ENCODE results near the gene LMBR1L.

- TF ChIP-seq GLIS3 (CRISPR knock-in tag; IDR thresholded peaks at IDR 0.05) = no peak
- TF ChIP-seq ISL1 (CRISPR knock-in tag; IDR thresholded peaks at IDR 0.05) = no peak
- TF ChIP-seq SNAI2 (CRISPR knock-in tag; IDR thresholded peaks at IDR 0.05) = no peak
- no peak for TF ChIP-seq ZNF8 (CRISPR knock-in tag; IDR thresholded peaks at IDR 0.05)
- TF ChIP-seq, protein P1, sequence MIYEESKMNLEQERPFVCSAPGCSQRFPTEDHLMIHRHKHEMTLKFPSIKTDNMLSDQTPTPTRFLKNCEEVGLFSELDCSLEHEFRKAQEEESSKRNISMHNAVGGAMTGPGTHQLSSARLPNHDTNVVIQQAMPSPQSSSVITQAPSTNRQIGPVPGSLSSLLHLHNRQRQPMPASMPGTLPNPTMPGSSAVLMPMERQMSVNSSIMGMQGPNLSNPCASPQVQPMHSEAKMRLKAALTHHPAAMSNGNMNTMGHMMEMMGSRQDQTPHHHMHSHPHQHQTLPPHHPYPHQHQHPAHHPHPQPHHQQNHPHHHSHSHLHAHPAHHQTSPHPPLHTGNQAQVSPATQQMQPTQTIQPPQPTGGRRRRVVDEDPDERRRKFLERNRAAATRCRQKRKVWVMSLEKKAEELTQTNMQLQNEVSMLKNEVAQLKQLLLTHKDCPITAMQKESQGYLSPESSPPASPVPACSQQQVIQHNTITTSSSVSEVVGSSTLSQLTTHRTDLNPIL (CRISPR knock-in tag; IDR thresholded peaks at IDR 0.05; ENCODE audit: low read depth) = no peak
- no peak for TF ChIP-seq CSDC2 (CRISPR knock-in tag; IDR thresholded peaks at IDR 0.05)
- no peak for TF ChIP-seq TOX (CRISPR knock-in tag; IDR thresholded peaks at IDR 0.05; ENCODE audit: borderline replicate concordance)
Measured at GRCh38 chr12:49068879-49069506, 41.7 kb downstream of the LMBR1L start.

Measured in SK-N-SH treated with all-trans-retinoic acid at 6 μM for 48 hours (cell line).